HepG2 (cell line): Measurements from ENCODE around the gene MRPS17. TPM values are rescaled to one million over a fixed set of nuclear protein-coding genes. Genes with fewer than 3 reads are reported as not detected.

Source experiments
- ASH2L ChIP-seq: fragments of 300-600, 200-600 bp; sonication (generic); IDR thresholded peaks from 2 replicates; pipeline ENCODE4 v1.7.0; 2017; ENCODE audit warnings: low read depth, mild to moderate bottlenecking, moderate library complexity, mixed read lengths, low read length; ENCODE audit not compliant: insufficient read length
- GTF2F1 ChIP-seq: fragments of 150-350 bp; IDR thresholded peaks from 2 replicates; pipeline ENCODE4 v1.6.1; 2014; ENCODE audit warnings: low read length
- ISL2 ChIP-seq: sonication (generic); formaldehyde crosslinking; IDR thresholded peaks from 2 replicates; pipeline ENCODE4 v1.5.0; 2020; ENCODE audit warnings: missing genetic modification reagents
- KLF9 ChIP-seq: IDR thresholded peaks from 2 replicates; pipeline ENCODE4 v1.6.1; 2016; ENCODE audit warnings: low read depth
- KMT2A ChIP-seq: sonication (generic); formaldehyde crosslinking; IDR thresholded peaks from 2 replicates; pipeline ENCODE4 v1.4.0; 2020; ENCODE audit warnings: missing genetic modification reagents
- MATR3 ChIP-seq: sonication (generic); formaldehyde crosslinking; IDR thresholded peaks from 2 replicates; pipeline ENCODE4 v1.4.0; 2020; ENCODE audit warnings: missing genetic modification reagents
- MED8 ChIP-seq: sonication (generic); formaldehyde crosslinking; IDR thresholded peaks from 2 replicates; pipeline ENCODE4 v1.8.1; 2023; ENCODE audit warnings: mild to moderate bottlenecking, missing genetic modification reagents; ENCODE audit not compliant: insufficient replicate concordance
- NCOR1 ChIP-seq: fragments of 200-600 bp; sonication (generic); IDR thresholded peaks from 2 replicates; pipeline ENCODE4 v1.7.0; 2017; ENCODE audit warnings: antibody characterized with exemption, low read length, borderline replicate concordance
- NFIC ChIP-seq: IDR thresholded peaks from 2 replicates; pipeline ENCODE4 v1.6.1; 2012; ENCODE audit warnings: mild to moderate bottlenecking, low read length, inconsistent platforms
- POLR2AphosphoS5 ChIP-seq: IDR thresholded peaks from 2 replicates; pipeline ENCODE4 v1.6.1; 2012; ENCODE audit warnings: low read depth, low read length
- SMAD3 ChIP-seq: sonication (generic); formaldehyde crosslinking; IDR thresholded peaks from 2 replicates; pipeline ENCODE4 v1.4.0; 2020; ENCODE audit warnings: missing genetic modification reagents
- SYNCRIP ChIP-seq: fragments of 200-400 bp; formaldehyde crosslinking; IDR thresholded peaks from 2 replicates; pipeline ENCODE4 v1.6.1; 2018; ENCODE audit warnings: mild to moderate bottlenecking, low read depth, low read length; ENCODE audit not compliant: insufficient read depth
- TEAD2 ChIP-seq: sonication (generic); formaldehyde crosslinking; IDR thresholded peaks from 2 replicates; pipeline ENCODE4 v1.9.0; 2021; ENCODE audit warnings: missing genetic modification reagents
- TRIM24 ChIP-seq: sonication (generic); formaldehyde crosslinking; IDR thresholded peaks from 2 replicates; pipeline ENCODE4 v1.8.0; 2022; ENCODE audit warnings: mild to moderate bottlenecking, missing genetic modification reagents
- ZBTB21 ChIP-seq: sonication (generic); formaldehyde crosslinking; IDR thresholded peaks from 2 replicates; pipeline ENCODE4 v1.4.0; 2020; ENCODE audit warnings: missing genetic modification reagents
- ZNF331 ChIP-seq: sonication (generic); formaldehyde crosslinking; IDR thresholded peaks from 2 replicates; pipeline ENCODE4 v1.4.0; 2020; ENCODE audit warnings: missing genetic modification reagents
- ZNF607 ChIP-seq: sonication (generic); formaldehyde crosslinking; IDR thresholded peaks from 2 replicates; pipeline ENCODE4 v1.5.1; 2020; ENCODE audit warnings: missing genetic modification reagents, mild to moderate bottlenecking, borderline replicate concordance
- ZNF652 ChIP-seq: IDR thresholded peaks from 2 replicates; pipeline ENCODE4 v1.6.1; 2016; ENCODE audit warnings: low read depth, borderline replicate concordance
- ZNF747 ChIP-seq: sonication (generic); formaldehyde crosslinking; IDR thresholded peaks from 2 replicates; pipeline ENCODE4 v1.8.1; 2023; ENCODE audit warnings: missing genetic modification reagents, mild to moderate bottlenecking, borderline replicate concordance
- ZNF850 ChIP-seq: sonication (generic); formaldehyde crosslinking; conservative IDR thresholded peaks from 2 replicates; pipeline ENCODE4 v1.9.0; 2021; ENCODE audit warnings: mild to moderate bottlenecking, missing genetic modification reagents
- polyA plus RNA-seq, 8 experiments: library from polyadenylated mRNA; depleted of rRNA in 3 of 8; stranded (reverse) in 7 of 8; unstranded in 1 of 8; fragments of >200 nt; fragmentation: Illumina TruSeq in 4 of 8; extraction: Trizol in 4 of 8; gene quantifications; 2 replicates each; pipeline versions ENCODE4 v1.2.1 to v1.2.3, GENCODE V29; 2011 to 2016; ENCODE audit warnings: low read depth in 4 of 8, missing spikeins in 1 of 8, mixed read lengths in 1 of 8; ENCODE audit not compliant: insufficient read depth in 1 of 8
- total RNA-seq, 5 experiments: library from RNA; depleted of rRNA; stranded (reverse); fragments of >200 nt; fragmentation: Illumina TruSeq; extraction: Trizol; gene quantifications; 2 replicates each; pipeline ENCODE4 v1.2.3, GENCODE V29; 2016; ENCODE audit warnings: low read depth in 1 of 5
- TF ChIP-seq, protein P1 (sequence below): sonication (generic); formaldehyde crosslinking; IDR thresholded peaks from 2 replicates; pipeline ENCODE4 v1.5.1; 2020; ENCODE audit warnings: mild to moderate bottlenecking, missing genetic modification reagents, borderline replicate concordance
- TF ChIP-seq, protein P2 (sequence below): IDR thresholded peaks from 2 replicates; pipeline ENCODE4 v1.6.1; 2012; ENCODE audit warnings: low read depth, low read length, improper control_type of control experiment
- TF ChIP-seq, protein P3 (sequence below): sonication (generic); formaldehyde crosslinking; IDR thresholded peaks from 2 replicates; pipeline ENCODE4 v1.5.0; 2020; ENCODE audit warnings: mild to moderate bottlenecking, missing genetic modification reagents, borderline replicate concordance

MRPS17 gene
- total and polyA plus RNA-seq, 2 of the 13 experiments (the other 11 are each of a cell fraction or from before 2014, with no cell fraction given) = 14.9 to 31.3 TPM

DNA sequence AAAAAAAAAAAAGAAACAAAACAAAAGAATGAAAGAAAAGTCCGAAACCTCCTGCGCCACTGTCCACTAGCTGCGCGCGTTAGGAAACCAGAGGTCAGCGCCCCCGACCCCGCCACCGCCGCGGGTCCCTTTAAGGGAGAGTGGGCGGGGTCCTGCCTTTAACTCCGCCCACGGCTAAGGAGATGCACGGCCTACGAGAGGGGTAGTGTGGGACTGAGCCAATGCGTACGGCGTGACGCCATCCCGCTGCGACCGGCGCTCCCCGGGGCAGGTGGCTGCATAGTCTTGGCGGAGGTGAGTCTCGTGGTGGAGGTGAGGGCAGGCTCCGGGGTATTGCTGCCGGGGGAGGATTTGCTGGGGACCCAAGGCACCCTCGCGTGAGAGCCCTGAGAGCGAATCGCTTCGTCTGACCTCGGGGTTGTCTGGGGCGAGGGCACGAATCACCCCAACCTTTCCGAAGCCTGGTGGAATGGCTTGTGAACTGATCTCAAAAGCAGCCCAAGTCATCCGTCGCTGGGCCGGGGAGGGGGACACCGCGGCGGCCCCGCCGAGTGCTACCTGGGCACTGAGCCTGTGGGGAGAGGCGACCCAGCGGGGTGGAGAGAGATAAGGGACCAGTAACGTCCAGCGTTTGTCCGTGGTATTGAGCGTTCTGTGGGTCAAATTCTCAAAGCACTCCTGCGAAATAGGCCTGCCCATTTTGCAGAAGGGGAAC, at the start of gene MRPS17 (continued):
- TF ChIP-seq, protein P1, sequence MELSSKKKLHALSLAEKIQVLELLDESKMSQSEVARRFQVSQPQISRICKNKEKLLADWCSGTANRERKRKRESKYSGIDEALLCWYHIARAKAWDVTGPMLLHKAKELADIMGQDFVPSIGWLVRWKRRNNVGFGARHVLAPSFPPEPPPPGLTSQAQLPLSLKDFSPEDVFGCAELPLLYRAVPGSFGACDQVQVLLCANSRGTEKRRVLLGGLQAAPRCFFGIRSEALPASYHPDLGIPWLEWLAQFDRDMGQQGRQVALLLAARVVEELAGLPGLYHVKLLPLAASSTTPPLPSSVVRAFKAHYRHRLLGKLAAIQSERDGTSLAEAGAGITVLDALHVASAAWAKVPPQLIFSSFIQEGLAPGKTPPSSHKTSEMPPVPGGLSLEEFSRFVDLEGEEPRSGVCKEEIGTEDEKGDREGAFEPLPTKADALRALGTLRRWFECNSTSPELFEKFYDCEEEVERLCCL (CRISPR knock-in tag) = no peak
- TF ChIP-seq SMAD3 (CRISPR knock-in tag) (no peak), TEAD2 (no peak), POLR2AphosphoS5 (peak; percentile 90), ZNF652 (CRISPR knock-in tag) (no peak), TRIM24 (no peak), SYNCRIP (no peak), KLF9 (CRISPR knock-in tag) (peak; percentile 53; the same call in 1 of the 2 replicates), ZNF331 (CRISPR knock-in tag) (peak; percentile 66), ZBTB21 (CRISPR knock-in tag) (peak; percentile 39; the same call in 1 of the 2 replicates), GTF2F1 (no peak), ASH2L (peak; percentile 75), MATR3 (CRISPR knock-in tag) (no peak), ZNF607 (CRISPR knock-in tag) (peak; percentile 69; the same call in 1 of the 2 replicates), ZNF747 (CRISPR knock-in tag) (no peak), NFIC (no peak), NCOR1 (no peak), ISL2 (no peak), ZNF850 (no peak), MED8 (CRISPR knock-in tag) (peak; percentile 81), KMT2A (CRISPR knock-in tag) (peak; percentile 60; the same call in 1 of the 2 replicates)
- TF ChIP-seq, protein P2, sequence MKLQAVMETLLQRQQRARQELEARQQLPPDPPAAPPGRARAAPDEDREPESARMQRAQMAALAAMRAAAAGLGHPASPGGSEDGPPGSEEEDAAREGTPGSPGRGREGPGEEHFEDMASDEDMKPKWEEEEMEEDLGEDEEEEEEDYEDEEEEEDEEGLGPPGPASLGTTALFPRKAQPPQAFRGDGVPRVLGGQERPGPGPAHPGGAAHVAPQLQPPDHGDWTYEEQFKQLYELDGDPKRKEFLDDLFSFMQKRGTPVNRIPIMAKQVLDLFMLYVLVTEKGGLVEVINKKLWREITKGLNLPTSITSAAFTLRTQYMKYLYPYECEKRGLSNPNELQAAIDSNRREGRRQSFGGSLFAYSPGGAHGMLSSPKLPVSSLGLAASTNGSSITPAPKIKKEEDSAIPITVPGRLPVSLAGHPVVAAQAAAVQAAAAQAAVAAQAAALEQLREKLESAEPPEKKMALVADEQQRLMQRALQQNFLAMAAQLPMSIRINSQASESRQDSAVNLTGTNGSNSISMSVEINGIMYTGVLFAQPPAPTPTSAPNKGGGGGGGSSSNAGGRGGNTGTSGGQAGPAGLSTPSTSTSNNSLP = no peak
- TF ChIP-seq, protein P3, sequence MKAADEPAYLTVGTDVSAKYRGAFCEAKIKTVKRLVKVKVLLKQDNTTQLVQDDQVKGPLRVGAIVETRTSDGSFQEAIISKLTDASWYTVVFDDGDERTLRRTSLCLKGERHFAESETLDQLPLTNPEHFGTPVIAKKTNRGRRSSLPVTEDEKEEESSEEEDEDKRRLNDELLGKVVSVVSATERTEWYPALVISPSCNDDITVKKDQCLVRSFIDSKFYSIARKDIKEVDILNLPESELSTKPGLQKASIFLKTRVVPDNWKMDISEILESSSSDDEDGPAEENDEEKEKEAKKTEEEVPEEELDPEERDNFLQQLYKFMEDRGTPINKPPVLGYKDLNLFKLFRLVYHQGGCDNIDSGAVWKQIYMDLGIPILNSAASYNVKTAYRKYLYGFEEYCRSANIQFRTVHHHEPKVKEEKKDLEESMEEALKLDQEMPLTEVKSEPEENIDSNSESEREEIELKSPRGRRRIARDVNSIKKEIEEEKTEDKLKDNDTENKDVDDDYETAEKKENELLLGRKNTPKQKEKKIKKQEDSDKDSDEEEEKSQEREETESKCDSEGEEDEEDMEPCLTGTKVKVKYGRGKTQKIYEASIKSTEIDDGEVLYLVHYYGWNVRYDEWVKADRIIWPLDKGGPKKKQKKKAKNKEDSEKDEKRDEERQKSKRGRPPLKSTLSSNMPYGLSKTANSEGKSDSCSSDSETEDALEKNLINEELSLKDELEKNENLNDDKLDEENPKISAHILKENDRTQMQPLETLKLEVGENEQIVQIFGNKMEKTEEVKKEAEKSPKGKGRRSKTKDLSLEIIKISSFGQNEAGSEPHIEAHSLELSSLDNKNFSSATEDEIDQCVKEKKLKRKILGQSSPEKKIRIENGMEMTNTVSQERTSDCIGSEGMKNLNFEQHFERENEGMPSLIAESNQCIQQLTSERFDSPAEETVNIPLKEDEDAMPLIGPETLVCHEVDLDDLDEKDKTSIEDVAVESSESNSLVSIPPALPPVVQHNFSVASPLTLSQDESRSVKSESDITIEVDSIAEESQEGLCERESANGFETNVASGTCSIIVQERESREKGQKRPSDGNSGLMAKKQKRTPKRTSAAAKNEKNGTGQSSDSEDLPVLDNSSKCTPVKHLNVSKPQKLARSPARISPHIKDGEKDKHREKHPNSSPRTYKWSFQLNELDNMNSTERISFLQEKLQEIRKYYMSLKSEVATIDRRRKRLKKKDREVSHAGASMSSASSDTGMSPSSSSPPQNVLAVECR = peak; percentile 97
